ENCODE data around the gene KLHL26. TPM values are rescaled to one million over a fixed set of nuclear protein-coding genes. Genes with fewer than 3 reads are reported as not detected.
"Not testable (repeated sequence)": the region's sequence is repeated elsewhere in the genome, so short reads cannot be mapped to it uniquely, and the experiment has no call there.

KLHL26 gene
- total RNA-seq, 1 donor from 2014 or later = 1.9 TPM

DNA sequence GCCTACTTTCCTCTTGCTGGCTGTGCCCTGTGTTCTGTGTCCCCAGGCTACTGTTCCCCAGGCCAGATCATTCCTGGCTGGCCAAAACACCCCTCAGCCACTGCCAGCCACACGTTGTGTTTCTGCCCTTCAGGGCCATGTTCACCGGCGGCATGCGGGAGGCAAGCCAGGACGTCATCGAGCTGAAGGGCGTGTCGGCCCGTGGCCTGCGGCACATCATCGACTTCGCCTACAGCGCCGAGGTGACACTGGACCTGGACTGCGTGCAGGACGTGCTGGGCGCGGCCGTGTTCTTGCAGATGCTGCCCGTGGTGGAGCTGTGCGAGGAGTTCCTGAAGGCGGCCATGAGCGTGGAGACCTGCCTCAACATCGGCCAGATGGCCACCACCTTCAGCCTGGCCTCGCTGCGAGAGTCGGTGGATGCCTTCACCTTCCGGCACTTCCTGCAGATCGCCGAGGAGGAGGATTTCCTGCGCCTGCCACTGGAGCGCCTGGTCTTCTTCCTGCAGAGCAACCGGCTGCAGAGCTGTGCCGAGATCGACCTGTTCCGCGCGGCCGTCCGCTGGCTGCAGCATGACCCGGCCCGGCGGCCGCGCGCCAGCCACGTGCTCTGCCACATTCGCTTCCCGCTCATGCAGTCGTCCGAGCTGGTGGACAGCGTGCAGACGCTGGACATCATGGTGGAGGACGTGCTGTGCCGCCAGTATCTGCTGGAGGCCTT is 30.9 kb downstream of the KLHL26 start:
- no peak for DNase-seq

DNA sequence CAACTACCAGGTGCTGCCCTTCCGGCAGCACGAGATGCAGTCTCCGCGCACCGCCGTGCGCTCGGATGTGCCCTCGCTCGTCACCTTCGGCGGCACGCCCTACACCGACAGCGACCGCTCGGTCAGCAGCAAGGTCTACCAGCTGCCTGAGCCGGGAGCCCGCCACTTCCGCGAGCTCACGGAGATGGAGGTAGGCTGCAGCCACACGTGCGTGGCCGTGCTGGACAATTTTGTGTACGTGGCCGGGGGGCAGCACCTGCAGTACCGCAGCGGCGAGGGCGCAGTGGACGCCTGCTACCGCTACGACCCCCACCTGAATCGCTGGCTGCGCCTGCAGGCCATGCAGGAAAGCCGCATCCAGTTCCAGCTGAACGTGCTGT is 31.4 kb downstream of the KLHL26 start:
- no peak for DNase-seq

DNA sequence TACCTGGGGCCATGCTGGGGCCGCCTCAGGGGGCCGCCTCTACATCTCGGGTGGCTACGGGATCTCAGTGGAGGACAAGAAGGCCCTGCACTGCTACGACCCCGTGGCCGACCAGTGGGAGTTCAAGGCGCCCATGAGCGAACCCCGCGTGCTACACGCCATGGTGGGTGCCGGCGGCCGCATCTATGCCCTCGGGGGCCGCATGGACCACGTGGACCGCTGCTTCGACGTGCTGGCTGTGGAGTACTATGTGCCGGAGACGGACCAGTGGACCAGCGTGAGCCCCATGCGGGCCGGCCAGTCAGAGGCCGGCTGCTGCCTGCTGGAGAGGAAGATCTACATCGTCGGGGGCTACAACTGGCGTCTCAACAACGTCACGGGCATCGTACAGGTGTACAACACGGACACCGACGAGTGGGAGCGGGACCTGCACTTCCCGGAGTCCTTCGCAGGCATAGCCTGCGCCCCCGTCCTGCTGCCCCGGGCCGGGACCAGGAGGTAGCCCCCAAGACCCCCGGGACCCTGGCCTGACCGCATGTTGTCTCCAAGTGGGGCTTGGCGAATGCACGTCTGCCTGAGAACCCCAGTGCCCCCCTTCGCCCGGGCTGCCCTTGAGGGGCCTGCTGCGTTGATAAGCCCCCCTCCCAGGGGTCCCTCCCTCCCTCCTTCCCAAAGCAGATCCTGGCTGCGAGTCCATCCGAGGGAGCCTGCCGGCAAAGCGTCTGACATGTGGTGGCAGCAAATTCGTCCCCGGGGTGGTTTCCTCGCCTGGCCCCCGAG is 32.1 kb downstream of the KLHL26 start:
- no peak for DNase-seq

DNA sequence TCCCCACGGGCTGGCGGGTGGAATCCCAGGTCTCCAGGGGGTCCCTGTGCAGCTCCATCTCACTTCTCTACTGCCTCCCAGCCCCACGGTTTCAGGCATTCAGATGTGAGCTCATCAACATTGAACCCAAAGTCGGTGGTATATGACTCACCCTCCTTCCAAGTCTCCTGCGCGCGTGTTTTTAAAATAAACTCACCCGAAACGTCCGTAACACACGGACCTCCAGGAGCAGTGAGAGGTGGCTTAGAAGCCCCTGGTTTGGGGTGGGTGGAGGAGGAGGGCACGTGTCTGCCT is 32.6 kb downstream of the KLHL26 start:
- no peak for DNase-seq

DNA sequence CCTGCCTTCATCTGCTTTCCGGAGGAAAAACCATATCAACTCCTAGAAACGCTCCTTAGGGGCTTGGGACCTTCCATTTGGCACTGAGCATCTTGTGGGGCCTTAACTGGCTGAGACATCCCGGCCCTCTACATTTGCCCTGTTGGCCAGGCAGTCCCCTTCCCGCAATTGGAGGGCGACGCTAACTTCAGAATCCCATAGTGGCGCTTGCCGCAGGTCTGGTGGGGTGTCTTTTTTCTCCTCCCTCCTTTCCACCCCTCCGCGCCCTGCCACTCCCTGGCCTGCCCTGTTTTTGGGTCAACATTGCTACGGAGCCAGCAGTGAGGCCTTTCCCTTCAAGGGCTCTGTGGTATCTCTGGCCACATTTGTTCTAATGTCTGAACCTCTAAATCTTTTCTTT is 33.1 kb downstream of the KLHL26 start:
- no peak for DNase-seq

DNA sequence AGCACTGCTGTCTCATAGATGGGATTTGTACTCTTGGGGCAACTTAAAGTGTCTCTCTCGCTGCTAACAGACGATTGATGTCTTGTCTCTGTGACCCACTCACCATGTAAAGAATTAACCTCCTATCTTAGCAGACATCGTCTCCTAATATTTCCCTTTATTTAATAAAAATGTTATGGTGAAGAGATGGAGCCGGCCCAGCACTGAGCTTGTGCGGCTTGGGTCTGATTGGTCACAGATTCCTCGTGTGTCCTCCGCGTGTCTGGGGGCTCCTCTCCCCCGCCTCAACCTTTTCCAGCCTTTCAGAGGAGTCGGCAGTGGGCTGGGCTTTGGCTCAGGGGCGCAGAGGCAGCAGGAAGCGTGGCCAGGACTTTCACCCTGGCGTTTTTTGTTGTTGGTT is 33.5 kb downstream of the KLHL26 start:
- no peak for DNase-seq

DNA sequence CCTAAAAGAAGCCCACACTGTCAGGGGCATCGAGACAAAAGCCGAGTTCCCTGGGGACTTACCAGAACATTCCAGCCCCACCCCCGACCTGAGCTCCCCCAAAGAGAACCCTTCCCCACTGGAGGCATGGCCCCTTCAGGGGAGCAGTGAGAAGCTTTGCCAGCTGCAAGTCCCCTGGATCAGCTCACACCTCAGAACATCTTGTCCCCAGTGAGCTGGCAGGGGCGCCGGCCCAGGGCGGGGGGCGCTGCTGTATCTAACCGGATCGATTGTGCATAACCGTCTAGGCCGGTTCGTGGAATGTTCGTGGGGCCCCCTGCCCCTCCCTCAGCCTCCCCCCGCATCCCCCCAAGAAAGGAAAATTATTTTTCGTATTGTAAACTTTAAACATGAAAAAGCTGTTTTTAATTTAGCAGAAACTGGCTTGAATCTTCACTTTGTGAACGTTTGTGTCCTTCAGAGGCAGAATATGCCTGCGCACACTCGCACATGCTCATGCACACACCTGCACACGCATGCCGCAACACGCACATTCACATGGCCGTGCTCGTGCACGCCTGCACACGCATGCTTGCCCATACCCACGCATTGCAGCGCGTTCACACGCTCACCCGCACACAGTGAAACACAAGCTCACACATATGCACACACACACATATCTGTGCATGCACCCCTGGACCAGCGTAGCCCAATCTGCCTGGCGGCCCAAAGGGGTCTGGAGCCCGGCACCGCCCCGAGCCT is 34.6 kb downstream of the KLHL26 start:
- no peak for DNase-seq

DNA sequence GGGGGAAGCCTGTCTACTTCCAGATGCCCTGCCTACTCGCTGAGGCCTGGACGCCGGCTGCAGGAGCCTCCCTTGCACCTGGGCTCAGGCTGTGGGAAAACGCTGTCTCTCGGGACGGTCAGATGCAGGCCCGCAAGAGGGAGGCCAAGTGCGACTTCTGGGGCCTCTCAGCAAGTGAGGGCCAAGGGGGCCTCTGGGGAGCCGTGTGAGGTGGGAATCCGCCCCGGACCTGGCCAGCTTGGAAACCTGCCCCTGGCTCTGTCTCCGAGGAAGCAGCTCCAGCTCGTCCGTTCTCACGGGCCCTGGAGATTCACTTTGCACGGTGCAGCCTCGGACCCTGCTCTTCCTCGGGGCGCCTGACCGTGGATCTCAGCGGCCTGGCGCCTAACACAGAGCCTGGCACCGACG is 35.2 kb downstream of the KLHL26 start:
- DNase-seq = no peak

DNA sequence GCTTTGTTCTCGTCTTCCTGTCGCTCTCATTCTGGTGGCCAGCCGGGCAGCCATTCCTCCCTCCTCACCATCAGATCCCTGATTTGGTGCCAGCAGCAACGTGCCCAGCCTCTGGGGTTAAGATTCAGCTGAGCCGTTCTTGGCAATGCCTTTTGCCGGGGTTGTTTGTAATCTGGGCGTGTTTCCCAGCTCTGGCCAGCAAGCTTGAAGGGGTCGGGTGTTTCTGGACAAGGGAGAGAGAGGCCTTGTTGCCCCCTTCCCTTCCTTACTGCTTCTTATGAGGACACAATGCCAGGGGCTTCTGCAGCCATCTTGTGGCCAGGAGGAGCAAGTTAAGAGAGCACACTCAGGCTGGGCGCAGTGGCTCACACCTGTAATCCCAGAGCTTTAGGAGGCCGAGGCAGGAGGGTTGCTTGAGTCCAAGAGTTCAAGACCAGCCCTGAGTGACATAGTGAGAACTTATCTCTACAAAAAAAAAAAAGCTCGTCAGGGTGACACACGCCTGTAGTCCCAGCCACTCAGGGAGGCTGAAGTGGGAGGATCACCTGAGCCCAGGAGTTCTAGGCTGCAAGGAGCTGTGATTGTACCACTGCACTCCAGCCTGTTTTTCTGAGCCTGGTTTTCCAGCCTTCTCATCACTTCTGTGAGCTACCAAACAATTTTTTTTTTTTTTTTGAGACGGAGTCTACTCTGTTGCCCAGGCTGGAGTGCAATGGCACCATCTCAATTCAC is 35.9 kb downstream of the KLHL26 start:
- peak; percentile 44 for DNase-seq

DNA sequence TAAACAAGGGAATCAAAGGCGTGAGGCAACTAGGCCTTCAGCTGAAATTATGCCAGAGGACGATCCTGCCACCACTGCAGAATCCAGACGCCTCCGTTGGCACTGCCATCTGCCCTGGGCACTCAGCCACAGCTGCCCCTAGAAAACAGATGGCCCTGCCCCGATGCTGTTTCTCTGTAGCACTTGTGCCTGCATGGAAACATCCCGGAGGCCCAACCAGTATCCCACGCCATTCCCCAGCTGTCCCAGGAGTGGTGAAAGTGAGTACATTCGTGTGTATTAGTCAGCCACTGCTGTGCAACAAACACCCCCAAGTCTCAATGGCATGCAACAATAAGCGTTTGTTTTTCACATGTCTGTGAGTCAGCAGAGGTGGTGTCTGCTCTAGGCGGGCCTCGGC is 37.8 kb downstream of the KLHL26 start:
- DNase-seq = no peak

DNA sequence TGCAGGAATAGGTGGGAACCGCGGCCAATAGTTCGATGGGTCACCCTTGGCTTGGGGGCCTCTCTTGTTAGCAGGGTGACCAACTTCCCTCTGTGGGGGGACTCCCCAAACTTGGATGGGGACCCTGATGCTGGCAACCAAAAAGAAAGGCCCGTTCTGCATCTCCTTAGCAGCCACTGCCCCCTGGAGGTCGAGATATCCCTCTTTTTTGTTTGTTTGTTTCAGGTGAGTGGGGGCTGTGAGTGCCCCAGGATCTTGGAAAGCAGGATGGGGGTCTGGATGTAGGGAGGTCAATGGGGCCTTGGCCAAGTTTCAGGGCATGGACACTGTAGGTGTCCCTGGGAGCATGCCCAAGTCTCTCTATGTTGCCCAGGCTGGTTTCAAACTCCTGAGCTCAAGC is 39.0 kb downstream of the KLHL26 start:
- DNase-seq = peak; percentile 55

DNA sequence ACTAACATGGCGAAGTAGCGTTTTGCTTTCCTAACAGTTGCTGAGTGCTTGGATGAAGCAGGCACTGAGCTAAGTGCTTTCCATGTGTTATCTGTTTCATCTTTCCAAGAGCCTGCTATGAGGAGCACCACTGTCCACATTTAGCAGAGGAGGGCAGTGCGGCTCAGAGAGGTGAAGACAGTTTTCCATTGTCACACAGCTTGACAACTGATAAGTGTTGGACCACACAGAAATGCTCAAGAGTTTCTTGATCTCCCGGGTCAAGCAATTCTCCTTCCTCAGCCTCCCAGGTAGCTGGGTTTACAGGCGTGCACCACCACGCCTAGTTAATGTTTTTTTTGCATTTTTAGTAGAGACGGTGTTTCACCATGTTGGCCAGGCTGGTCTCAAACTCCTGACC is 39.9 kb downstream of the KLHL26 start:
- DNase-seq = no peak

DNA sequence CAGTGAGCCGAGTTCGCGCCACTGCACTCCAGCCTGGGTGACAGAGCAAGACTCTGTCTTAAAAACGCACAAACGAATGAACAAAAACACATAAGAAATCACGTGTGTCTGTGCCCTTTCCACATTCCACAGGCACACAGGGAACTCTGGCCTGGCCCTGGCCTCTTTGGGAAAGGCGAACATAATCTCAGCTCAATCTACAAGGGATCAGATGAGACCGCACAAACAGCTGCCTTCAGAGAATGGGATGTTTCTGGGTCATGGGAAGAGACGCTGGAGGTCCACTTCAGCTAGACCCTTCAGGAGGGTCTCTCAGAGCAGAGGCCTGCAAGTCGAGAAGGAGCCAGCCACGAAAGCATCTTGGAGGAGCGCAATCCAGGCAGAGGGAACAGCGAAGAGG is 40.3 kb downstream of the KLHL26 start:
- DNase-seq = no peak

DNA sequence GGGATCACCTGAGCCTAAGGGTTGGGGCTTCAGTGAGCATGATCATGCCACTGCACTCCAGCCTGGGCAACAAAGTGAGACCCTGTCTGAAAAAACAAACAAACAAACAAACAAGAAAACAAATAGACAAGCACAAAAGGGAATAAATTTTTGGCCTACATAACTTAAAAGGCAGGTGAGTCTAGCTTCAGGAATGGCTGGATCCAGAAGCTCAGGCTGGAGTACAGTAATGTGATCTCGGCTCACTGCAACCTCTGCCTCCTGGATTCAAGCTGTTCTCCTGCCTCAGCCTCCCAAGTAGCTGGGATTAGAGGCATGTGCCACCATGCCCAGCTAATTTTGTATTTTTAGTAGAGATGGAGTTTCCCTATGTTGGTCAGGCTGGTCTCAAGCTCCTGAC is 43.3 kb downstream of the KLHL26 start:
- not testable (repeated sequence) for DNase-seq

DNA sequence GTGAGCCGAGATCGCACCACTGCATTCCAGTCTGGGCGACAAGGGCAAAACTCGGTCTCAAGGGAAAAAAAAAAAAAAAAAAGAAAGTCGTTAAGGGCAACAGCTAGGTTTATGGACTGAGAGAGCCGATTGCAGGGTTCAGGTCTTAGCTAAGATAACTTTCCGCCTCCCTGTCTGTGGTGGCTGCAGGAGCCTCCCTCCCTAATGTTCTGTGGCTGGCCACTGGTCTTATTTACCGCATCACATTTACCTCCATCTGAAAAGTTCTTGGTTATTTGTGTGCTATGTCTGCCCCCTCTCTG is 45.9 kb downstream of the KLHL26 start:
- no peak for DNase-seq

DNA sequence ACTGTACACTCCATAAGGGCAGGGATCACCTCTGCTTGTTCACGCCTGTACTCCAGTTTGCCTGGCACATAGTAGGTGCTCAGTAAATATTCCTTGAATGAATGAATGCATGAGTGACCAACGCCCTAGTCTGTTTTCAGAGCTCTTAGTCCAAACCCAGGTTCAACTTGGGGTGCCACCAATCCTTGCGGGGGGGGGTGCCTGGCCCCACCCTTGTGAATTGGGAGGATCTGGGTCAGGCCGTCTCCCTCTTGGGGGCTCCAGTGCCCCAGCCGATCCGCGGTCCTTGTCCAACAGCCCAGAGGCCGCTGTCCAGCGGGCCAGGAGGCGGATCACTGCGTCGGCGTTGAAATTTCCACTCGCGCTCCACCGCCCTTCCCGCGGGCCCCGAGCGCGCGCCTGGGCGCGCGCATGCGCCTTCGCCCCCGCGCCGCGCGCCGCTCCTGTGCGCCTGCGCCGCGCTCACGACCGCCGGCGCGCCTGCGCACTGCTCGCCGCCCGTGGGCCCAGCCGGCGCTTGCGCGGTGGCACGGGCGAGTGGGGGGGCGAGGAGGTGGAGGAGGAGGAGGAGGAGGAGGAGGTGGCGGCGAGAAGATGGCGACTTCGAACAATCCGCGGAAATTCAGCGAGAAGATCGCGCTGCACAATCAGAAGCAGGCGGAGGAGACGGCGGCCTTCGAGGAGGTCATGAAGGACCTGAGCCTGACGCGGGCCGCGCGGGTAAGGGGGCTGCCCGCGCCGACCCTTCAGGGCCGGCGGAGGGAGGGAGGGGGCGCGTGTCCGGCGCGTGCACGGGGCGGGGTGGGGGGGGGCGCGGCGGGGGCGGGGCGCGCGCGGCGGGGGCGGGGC is 46.5 kb downstream of the KLHL26 start, which contains the start of gene CRTC1:
Gene CRTC1, plus strand, starts transcription at position 572 of the 849 bp plus-strand sequence. Its CDS starts 23 bp downstream, at position 595.
- DNase-seq = peak; percentile 91

DNA sequence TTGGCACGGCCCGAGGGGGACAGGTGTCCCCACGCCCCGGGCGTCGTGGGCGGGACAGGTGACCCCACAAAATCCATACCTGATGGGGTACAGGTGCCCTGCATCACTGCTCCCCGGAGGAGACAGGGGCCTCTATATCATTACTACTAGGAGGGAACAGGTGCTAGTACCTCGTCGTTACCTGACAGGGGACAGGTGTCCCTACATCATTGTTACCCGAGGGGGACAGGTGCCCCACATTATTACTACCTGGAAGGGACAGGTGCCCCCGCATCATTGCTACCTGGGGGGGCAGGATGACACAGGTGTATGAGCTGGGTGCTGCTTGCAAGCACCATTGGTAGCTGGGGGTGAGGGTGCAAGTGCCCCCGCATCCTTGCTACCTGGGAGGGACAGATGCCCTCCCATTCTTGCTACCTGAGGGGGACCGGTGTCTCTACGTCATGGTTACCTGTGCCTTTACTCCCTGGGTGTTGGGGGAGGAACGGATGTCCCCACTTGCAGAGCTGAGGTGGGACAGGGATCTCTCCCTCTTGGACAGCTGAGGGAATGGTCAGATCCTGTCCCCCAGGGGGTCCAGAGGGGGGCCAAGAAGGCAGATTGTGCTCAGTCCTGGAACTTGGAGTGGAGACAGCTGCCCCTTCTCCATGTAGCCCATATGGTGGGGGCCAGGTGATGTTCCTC is 47.3 kb downstream of the KLHL26 start:
- no peak for DNase-seq

DNA sequence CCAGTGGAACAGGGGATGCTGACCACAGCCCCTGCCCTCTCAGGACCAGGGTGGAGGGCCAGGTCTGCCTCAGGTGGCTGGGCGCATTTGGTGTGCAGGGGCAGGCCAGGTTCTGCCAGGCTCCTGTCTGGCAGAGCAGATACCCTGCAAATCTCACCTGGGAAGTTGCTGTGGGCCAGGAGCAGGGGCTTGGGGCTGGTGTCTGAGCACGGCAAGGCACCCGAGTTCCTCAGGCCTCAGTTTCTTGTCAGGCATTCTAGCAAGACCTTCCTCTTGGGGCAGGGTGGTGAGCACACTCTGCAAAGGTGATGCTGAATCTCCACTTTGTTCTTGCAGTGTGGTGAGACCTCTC is 47.8 kb downstream of the KLHL26 start:
- no peak for DNase-seq

DNA sequence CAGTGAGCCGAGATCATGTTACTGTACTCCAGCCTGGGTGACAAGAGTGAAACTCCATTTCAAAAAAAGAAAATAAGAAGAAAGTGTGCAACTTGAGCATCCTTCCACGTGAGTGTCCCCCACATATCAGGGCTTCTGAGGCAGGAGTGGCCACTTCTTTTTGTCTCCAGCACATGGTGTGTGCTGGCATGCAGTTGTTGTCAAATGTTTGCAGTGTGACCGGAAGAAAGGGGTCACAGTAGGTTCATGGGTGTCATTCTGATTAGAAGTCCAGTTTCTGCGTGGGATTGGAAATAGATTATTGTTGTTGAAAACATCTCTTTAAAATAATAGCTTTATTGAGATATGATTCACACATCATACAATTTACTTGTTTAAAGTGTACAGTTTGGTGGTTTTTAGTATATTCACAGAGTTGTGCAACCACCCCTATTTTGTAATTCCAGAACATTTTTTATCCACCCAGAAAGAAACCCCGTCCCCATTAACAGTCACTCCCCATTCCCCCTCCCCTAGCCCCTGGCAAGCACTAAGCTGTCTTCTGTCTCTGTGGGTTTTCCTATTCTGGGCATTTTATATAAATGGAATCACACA is 48.9 kb downstream of the KLHL26 start:
- no peak for DNase-seq

DNA sequence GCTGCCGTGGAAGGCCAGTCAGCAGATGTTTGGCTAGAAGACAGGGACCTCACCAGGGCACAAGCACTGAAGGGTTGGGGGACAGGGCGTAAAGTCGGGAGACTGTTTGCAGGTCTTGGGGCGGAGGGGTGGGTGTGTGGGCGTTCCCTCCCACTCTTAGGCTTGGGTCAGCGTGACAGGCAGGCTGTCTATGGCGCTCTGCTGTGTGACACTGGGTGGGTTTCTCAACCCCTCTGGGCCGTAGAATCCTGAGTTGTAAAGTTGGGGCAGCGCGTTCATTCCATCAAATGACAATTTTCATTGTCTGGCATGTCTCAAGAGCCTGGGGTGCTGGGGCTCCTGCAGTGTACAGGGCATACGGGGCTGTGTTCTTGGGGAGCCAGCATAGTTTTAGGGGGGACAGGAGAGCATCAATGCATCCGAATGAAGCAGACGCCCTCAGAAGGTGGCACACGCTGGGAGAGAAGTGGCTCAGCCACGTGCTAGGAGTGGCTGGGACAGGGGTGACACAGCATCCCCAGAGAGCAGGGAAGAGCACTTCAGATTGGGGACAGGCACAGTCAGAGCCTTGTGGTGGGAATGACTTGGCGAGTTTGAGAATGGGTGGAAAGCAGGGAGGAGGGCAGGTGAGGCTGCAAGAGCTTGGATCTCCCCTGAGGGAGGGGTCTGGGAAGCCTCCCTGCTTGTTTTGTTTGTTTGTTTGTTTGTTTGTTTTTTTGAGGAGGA is 51.1 kb downstream of the KLHL26 start:
- no peak for DNase-seq

DNA sequence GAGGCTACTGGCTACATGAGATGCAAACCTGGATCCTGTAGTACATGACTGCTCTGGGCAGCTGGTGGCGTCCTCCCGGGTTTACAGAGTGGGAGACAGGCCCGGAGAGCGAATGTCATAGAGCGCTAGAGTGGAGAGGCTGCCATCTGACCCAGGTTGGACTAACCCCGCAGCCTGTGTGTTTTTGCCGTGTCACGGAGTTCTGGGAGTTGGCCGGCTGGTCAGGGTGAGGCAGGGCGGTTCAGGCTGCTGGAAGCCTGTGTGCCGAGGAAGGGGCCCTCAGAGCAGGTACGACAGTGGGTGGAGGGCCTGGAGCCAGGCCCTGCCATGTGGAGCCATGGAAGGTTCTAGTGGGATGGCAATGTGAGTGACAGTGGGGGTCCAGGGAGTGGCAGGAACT is 59.2 kb downstream of the KLHL26 start:
- no peak for DNase-seq
